Heart left ventricle (tissue), 16 donors: ENCODE data around the gene PATE1. TPM values are rescaled to one million over a fixed set of nuclear protein-coding genes. Genes with fewer than 3 reads are reported as not detected.

Source experiments
- ATAC-seq, 4 donors: fragments of 200-7000 bp; cut with Tn5 transposase; one replicate each; pipeline ENCODE4 v1.9.1; 2020 to 2022; ENCODE audit warnings: moderate library complexity in 4 of 4, mild to moderate bottlenecking in 3 of 4, moderate number of reproducible peaks in 1 of 4
- DNase-seq, 5 donors: peaks; one replicate each; pipeline ENCODE4 v3.0.0-alpha.2; 2020
- H3K27ac ChIP-seq, 12 donors: fragments of 200-600 bp; sonication (generic) in 4 of 12; one replicate each; pipeline versions ENCODE4 v1.5.0 to v1.8.0; 2016 to 2022; ENCODE audit warnings: mild to moderate bottlenecking in 2 of 12
- H3K27me3 ChIP-seq, 9 donors: fragments of 200-600 bp; sonication (generic) in 2 of 9; one replicate each; pipeline versions ENCODE4 v1.5.1 to v1.8.0; 2016 to 2022; ENCODE audit warnings: mild to moderate bottlenecking in 3 of 9
- H3K36me3 ChIP-seq, 9 donors: fragments of 200-600 bp; sonication (generic) in 2 of 9; one replicate each; pipeline versions ENCODE4 v1.5.0 to v1.8.0; 2018 to 2022; ENCODE audit warnings: mild to moderate bottlenecking in 2 of 9
- H3K4me1 ChIP-seq, 12 donors: fragments of 200-600 bp; sonication (generic) in 4 of 12; one replicate each; pipeline versions ENCODE4 v1.5.0 to v1.8.0; 2016 to 2022; ENCODE audit warnings: mild to moderate bottlenecking in 3 of 12
- H3K4me3 ChIP-seq, 12 donors: fragments of 200-600 bp; sonication (generic) in 4 of 12; one replicate each; pipeline versions ENCODE4 v1.5.0 to v1.8.0; 2017 to 2022; ENCODE audit warnings: mild to moderate bottlenecking in 9 of 12, moderate library complexity in 4 of 12
- H3K9me3 ChIP-seq, 12 donors: fragments of 200-600 bp; sonication (generic) in 4 of 12; one replicate each; pipeline versions ENCODE4 v1.5.0 to v1.8.0; 2016 to 2022; ENCODE audit warnings: mild to moderate bottlenecking in 1 of 12
- POLR2A ChIP-seq, 2 donors: fragments of 450-650 bp; IDR thresholded peaks; one replicate each; pipeline ENCODE4 v1.6.1; 2017; ENCODE audit warnings: antibody characterized with exemption in 2 of 2, mild to moderate bottlenecking in 2 of 2, moderate library complexity in 2 of 2
- WGBS, 4 donors: extraction: QIAGEN DNeasy Blood & Tissue Kit in 2 of 4; methylation state at CpG; one replicate each; pipeline versions ENCODE4 v1.1.5 to v1.1.7; 2013 to 2018; 5-methylcytosine and 5-hydroxymethylcytosine counted together
- intact Hi-C, 10 donors: fragments of 100-400 bp; cut with DNase I; formaldehyde crosslinking; loops; one replicate each; pipeline versions ENCODE4 v1.11.1 to v1.14.2; 2022
- polyA plus RNA-seq, 2 donors: library from polyadenylated mRNA; stranded (reverse); fragments of 200-250 nt; gene quantifications; one replicate each; pipeline ENCODE4 v1.2.3, GENCODE V29; 2013
- total RNA-seq, 9 donors: library from RNA; depleted of rRNA in 2 of 9; stranded (reverse); fragments of >200 nt in 2 of 9; fragmentation: NEBNext Ultra II Directional in 3 of 9; extraction: Animal tissue kit (Norgen Biotek cat#: 25700) in 3 of 9; gene quantifications; one replicate each; pipeline versions ENCODE4 v1.1.0 to v1.2.4, GENCODE V29; 2016 to 2023
- TF ChIP-seq, protein P1 (sequence below), 12 donors: fragments of 200-600 bp; sonication (generic) in 4 of 12; IDR thresholded peaks; one replicate each; pipeline versions ENCODE4 v1.5.0 to v1.8.0; 2018 to 2022; ENCODE audit warnings: antibody characterized with exemption in 12 of 12, mild to moderate bottlenecking in 5 of 12
- donor health status: ischemic (EF 13 %, LVEDD 7.1; RV severe dilation, severe dysfunction).
- donor health status: healthy with polysubstance abuse.
- donor health status: DM: no; HTN: yes; CAD: no.
- donor health status: DM: no; HTN: no; CAD: no.
- donor health status: ischemic (EF 25% LVEDD 6.9; RV normal size, moderate dysfunction).
- donor health status: ischemic (EF 25% LVEDD 5.7; RV mildly dilated, moderate dysfunction).
- donor health status: healthy.
- donor health status: DM: yes; HTN: yes; CAD: no.
- donor health status: ischemic (EF 35%, LVEDD 5.7; RV mildly dilated, moderate dysfunction).
- donor health status: nonischemic (EF 11% LVEDD 7.7; RV severe dilation, severe dysfunction).
- donor health status: DM: yes; HTN: yes; CAD: no.
- donor health status: PGD.
- donor health status: ischemic (EF 29% LVEDD 5.4; RV normal size, mild dysfunction).
- donor health status: nonischemic (EF 23%, LVEDD 6.1; RV moderate dilation, normal function).

Gene PATE1
- total and polyA plus RNA-seq, 11 donors: not detected

DNA sequence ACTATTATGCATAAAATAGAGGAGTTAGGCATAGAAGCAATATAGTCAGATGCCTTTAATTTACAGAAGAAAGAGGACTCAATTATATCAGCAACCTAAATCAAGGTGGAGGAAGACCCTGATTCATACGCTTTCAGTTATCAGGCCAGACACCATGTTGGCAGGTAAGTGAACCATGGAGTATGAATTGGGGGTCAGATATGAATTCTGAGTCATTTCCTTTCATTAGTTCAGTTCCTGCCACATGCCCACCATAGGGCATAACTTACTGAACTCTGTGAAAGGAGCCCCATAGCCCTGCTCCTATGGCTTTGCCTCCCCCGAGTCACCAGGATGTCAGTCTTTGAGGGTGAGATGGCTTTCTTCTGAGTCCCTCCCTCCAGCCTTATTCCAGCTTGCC is 17.4 kb downstream of the PATE1 start:
- Histone ChIP-seq H3K4me1 (no peaks in the 10 kb centered on the region), H3K27ac (no peak overlapping the region), H3K36me3 (no peaks in the 10 kb centered on the region), H3K9me3 (peaks cover 0 to 10% (median 0%) of the 10 kb centered on the region in 12 donors), H3K4me3 (no peak overlapping the region), H3K27me3 (peaks cover 0 to 11% (median 0%) of the 10 kb centered on the region in 9 donors)
- TF ChIP-seq POLR2A (IDR thresholded peaks at IDR 0.05): no peak
- TF ChIP-seq, protein P1, sequence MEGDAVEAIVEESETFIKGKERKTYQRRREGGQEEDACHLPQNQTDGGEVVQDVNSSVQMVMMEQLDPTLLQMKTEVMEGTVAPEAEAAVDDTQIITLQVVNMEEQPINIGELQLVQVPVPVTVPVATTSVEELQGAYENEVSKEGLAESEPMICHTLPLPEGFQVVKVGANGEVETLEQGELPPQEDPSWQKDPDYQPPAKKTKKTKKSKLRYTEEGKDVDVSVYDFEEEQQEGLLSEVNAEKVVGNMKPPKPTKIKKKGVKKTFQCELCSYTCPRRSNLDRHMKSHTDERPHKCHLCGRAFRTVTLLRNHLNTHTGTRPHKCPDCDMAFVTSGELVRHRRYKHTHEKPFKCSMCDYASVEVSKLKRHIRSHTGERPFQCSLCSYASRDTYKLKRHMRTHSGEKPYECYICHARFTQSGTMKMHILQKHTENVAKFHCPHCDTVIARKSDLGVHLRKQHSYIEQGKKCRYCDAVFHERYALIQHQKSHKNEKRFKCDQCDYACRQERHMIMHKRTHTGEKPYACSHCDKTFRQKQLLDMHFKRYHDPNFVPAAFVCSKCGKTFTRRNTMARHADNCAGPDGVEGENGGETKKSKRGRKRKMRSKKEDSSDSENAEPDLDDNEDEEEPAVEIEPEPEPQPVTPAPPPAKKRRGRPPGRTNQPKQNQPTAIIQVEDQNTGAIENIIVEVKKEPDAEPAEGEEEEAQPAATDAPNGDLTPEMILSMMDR (IDR thresholded peaks at IDR 0.05): no peak
- 74 to 91% (median 83%) methylated on average over 2 of the region's 2 CpGs for WGBS, 4 donors
- intact Hi-C loops: no loop called here
- no peak for DNase-seq
- no peak for ATAC-seq

DNA sequence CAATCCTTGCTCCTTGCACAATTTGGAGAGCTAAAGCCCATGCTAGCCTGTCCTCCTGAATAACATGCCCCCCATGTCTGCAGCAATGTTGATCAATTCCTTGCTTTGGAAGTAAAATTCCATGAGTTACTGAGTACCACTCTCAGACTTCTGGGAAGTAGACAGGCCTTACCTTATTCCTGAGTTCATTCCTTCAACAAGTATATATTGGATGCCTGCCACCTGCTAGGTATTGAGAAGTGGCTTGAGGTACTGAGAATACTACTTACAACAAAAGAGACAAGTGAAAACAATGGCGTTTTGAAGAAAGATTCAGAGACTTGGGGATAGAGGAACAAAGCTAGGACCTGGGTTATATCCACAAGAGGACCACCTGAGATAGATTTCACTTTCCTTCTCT is 20.2 kb downstream of the PATE1 start:
- DNase-seq: no peak
- WGBS, 4 donors: 58 to 73% (median 67%) methylated on average over 1 of the region's 1 CpG
- Histone ChIP-seq H3K4me1 (no peaks in the 10 kb centered on the region), H3K27me3 (peaks cover 0 to 12% (median 0%) of the 10 kb centered on the region in 9 donors), H3K9me3 (no peaks in the 10 kb centered on the region), H3K4me3 (no peak overlapping the region), H3K27ac (no peak overlapping the region), H3K36me3 (no peaks in the 10 kb centered on the region)
- TF ChIP-seq, protein P1 (IDR thresholded peaks at IDR 0.05): no peak
- TF ChIP-seq POLR2A (IDR thresholded peaks at IDR 0.05): no peak
- no peak for ATAC-seq
- intact Hi-C loops: no loop called here

DNA sequence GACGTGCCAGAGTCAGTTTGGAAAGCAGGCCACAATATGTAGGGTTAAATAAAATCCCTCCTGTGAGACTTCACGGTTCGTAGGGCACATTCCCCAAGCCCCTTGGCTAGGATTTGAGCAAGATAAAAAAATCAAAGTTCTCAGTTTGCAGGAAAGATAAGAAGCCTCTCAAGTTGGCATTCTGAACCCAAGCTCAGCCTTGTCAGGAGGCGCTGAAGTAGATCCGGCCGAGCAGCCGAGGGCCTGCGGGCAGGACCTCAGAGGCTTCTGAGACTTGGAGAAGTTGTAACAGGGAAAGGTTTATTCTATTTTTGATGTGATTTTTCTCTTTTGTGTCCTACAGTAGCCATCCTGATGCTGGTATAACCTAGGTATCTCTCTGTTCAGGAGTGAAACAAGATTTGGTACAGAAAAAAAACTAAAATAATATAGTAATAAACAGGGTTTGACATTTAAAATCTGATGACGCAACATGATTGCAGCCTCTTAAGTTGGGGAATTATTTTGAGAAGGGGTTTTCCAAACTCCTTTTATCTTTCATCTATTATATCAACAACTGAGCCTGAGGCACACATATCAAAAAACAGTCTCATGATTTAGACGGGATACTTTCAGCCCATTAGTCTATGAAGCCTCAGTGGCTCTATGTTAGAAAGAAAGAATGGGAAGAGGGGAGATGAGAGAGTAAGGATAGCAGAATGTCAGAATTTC is 22.4 kb downstream of the PATE1 start:
- Histone ChIP-seq H3K4me3 (no peak overlapping the region), H3K27ac (no peak overlapping the region), H3K9me3 (no peaks in the 10 kb centered on the region), H3K36me3 (no peaks in the 10 kb centered on the region), H3K4me1 (no peaks in the 10 kb centered on the region), H3K27me3 (peaks cover 0 to 12% (median 0%) of the 10 kb centered on the region in 9 donors)
- DNase-seq (no peak), ATAC-seq (no peak)
- TF ChIP-seq, protein P1 (IDR thresholded peaks at IDR 0.05): no peak
- no peak for TF ChIP-seq POLR2A (IDR thresholded peaks at IDR 0.05)
- intact Hi-C loops: no loop called here
- WGBS, 4 donors: 27 to 44% (median 35%) methylated on average over 10 of the region's 10 CpGs

GRCh38 chr11:125770583-125770982 is 24.5 kb downstream of the PATE1 start:
- intact Hi-C loops: no loop called here
- H3K9me3 ChIP-seq: no peaks in the 10 kb centered on the region
- no peak for TF ChIP-seq POLR2A (IDR thresholded peaks at IDR 0.05)
- TF ChIP-seq, protein P1 (IDR thresholded peaks at IDR 0.05): no peak
- no peak for ATAC-seq
- H3K27me3 ChIP-seq: peaks cover 0 to 12% (median 0%) of the 10 kb centered on the region in 9 donors
- H3K4me3 ChIP-seq: no peak overlapping the region
- no peaks in the 10 kb centered on the region for H3K4me1 ChIP-seq
- H3K27ac ChIP-seq: no peak overlapping the region
- H3K36me3 ChIP-seq: no peaks in the 10 kb centered on the region
- DNase-seq: no peak
- 71 to 82% (median 77%) methylated on average over 2 of the region's 2 CpGs for WGBS, 4 donors
